HepG2 (cell line): ENCODE results near the gene TREM1. TPM values are rescaled to one million over a fixed set of nuclear protein-coding genes. Genes with fewer than 3 reads are reported as not detected.

Experiments
- ATAC-seq: fragments of 200-7000 bp; cut with Tn5 transposase; 3 replicates; pipeline ENCODE4 v1.9.1; 2020; ENCODE audit warnings: mild to moderate bottlenecking, moderate library complexity
- BruUV-seq: library from RNA; stranded (reverse); fragments of 400-500 nt; replicated peaks from 2 replicates; lab custom pipeline; 2021; lab: Mats Ljungman, UMichigan
- CTCF ChIA-PET: fragments of 300-600 bp; formaldehyde crosslinking; extraction: SDS; loops from one replicate; lab custom pipeline; 2021; ENCODE audit warnings: low total read pairs, inconsistent platforms, low intra/inter-chr PET ratio; lab: Yijun Ruan, JAX
- POLR2A ChIA-PET: fragments of 350-600 bp; sonication (Branson Sonifier 250); formaldehyde crosslinking; loops from one replicate; lab custom pipeline; 2020; ENCODE audit warnings: antibody characterized with exemption, inconsistent platforms; lab: Yijun Ruan, JAX
- DNase-seq: peaks from one replicate; pipeline ENCODE4 v3.0.0-alpha.2; 2015; ENCODE audit warnings: low spot score
- FAIRE-seq: peaks from 3 replicates; lab custom pipeline; 2011; peaks lifted over from hg19 to GRCh38; lab: Jason Lieb, UNC
- H2AFZ ChIP-seq: one replicate; pipeline ENCODE4 v1.6.1; 2011; ENCODE audit warnings: low read length, inconsistent platforms
- H3K27ac ChIP-seq: fragments of 300-600 bp; 3 replicates; pipeline ENCODE4 v1.8.0; 2011; ENCODE audit warnings: mixed run types, mild to moderate bottlenecking, mixed read lengths, low read length, inconsistent platforms; ENCODE audit not compliant: insufficient read depth; ENCODE audit errors: extremely low read length
- H3K27me3 ChIP-seq, 2 experiments: fragments of 200-600 bp in 1 of 2; 2 replicates in 1 of 2; 3 replicates in 1 of 2; pipeline versions ENCODE4 v1.6.0 to v1.8.0; 2011; ENCODE audit warnings: low read length in 2 of 2, mild to moderate bottlenecking in 2 of 2, moderate library complexity in 2 of 2, inconsistent platforms in 1 of 2; ENCODE audit not compliant: insufficient read depth in 2 of 2, control insufficient read depth in 1 of 2
- H3K36me3 ChIP-seq, 2 experiments: fragments of 200-600 bp in 1 of 2; replicated peaks in 1 of 2; 2 replicates in 1 of 2; 3 replicates in 1 of 2; pipeline versions ENCODE4 v1.5.1 to v1.8.0; 2011; ENCODE audit warnings: low read length in 2 of 2, inconsistent platforms in 1 of 2; ENCODE audit not compliant: insufficient read depth in 2 of 2, control insufficient read depth in 1 of 2
- H3K4me1 ChIP-seq: 2 replicates; pipeline ENCODE4 v1.5.1; 2012; ENCODE audit warnings: low read length, inconsistent platforms; ENCODE audit not compliant: insufficient read depth
- H3K4me2 ChIP-seq: 2 replicates; pipeline ENCODE4 v1.6.0; 2011; ENCODE audit warnings: low read depth, low read length, inconsistent platforms
- H3K4me3 ChIP-seq, 3 experiments: fragments of 200-600 bp in 1 of 3; sonication (generic), shearing (Covaris generic) in 1 of 3; replicated peaks in 1 of 3; 2 replicates each; pipeline ENCODE4 v1.5.1; 2011 to 2016; ENCODE audit warnings: low read length in 3 of 3, inconsistent platforms in 2 of 3, low read depth in 2 of 3, mild to moderate bottlenecking in 2 of 3, control low read depth in 1 of 3, mixed read lengths in 1 of 3; ENCODE audit not compliant: insufficient read depth in 1 of 3
- H3K79me2 ChIP-seq: one replicate; pipeline ENCODE4 v1.6.1; 2011; ENCODE audit warnings: low read length, inconsistent platforms; ENCODE audit not compliant: insufficient read depth
- H3K9ac ChIP-seq: 2 replicates; pipeline ENCODE4 v1.6.0; 2011; ENCODE audit warnings: mild to moderate bottlenecking, low read depth, low read length, inconsistent platforms; ENCODE audit not compliant: insufficient read depth
- H3K9me3 ChIP-seq: 2 replicates; pipeline ENCODE4 v1.5.1; 2012; ENCODE audit warnings: mild to moderate bottlenecking, low read length
- H4K20me1 ChIP-seq: 2 replicates; pipeline ENCODE4 v1.6.0; 2011; ENCODE audit warnings: inconsistent platforms, mild to moderate bottlenecking, low read length, moderate library complexity; ENCODE audit not compliant: insufficient read depth
- GMEB1 ChIP-seq: sonication (generic); formaldehyde crosslinking; IDR thresholded peaks from 2 replicates; pipeline ENCODE4 v1.5.1; 2020; ENCODE audit warnings: missing genetic modification reagents, mild to moderate bottlenecking, borderline replicate concordance
- HNF1A ChIP-seq, 2 experiments: sonication (generic) in 1 of 2; formaldehyde crosslinking in 1 of 2; IDR thresholded peaks; 2 replicates each; pipeline versions ENCODE4 v1.4.0 to v1.6.1; 2016 to 2020; ENCODE audit warnings: borderline replicate concordance in 1 of 2, low read depth in 1 of 2, mild to moderate bottlenecking in 1 of 2, missing genetic modification reagents in 1 of 2
- HNF1B ChIP-seq: sonication (generic); formaldehyde crosslinking; IDR thresholded peaks from 2 replicates; pipeline ENCODE4 v1.5.1; 2020; ENCODE audit warnings: mild to moderate bottlenecking, moderate library complexity, missing genetic modification reagents
- MEIS1 ChIP-seq: sonication (generic); formaldehyde crosslinking; IDR thresholded peaks from 2 replicates; pipeline ENCODE4 v1.9.0; 2021; ENCODE audit warnings: mild to moderate bottlenecking, missing genetic modification reagents, moderate library complexity, borderline replicate concordance
- NBN ChIP-seq: fragments of 450-650 bp; conservative IDR thresholded peaks from 2 replicates; pipeline ENCODE4 v1.6.1; 2017
- RFX5 ChIP-seq: IDR thresholded peaks from 2 replicates; pipeline ENCODE4 v1.6.1; 2011; ENCODE audit warnings: low read depth, low read length, improper control_type of control experiment
- SIN3A ChIP-seq: IDR thresholded peaks from 2 replicates; pipeline ENCODE4 v1.6.1; 2011; ENCODE audit warnings: low read depth, mild to moderate bottlenecking, control low read depth, low read length, borderline replicate concordance
- ZC3H4 ChIP-seq: sonication (generic); formaldehyde crosslinking; IDR thresholded peaks from 2 replicates; pipeline ENCODE4 v1.4.0; 2020; ENCODE audit warnings: missing genetic modification reagents, borderline replicate concordance
- ZNF720 ChIP-seq: sonication (generic); formaldehyde crosslinking; IDR thresholded peaks from 2 replicates; pipeline ENCODE4 v1.4.0; 2020; ENCODE audit warnings: missing genetic modification reagents
- WGBS: methylation state at CpG from one replicate; pipeline ENCODE4 v1.1.6; 2017; ENCODE audit warnings: low lambda C conversion rate; 5-methylcytosine and 5-hydroxymethylcytosine counted together
- in situ Hi-C: cut with HindIII; loops from 2 replicates; pipeline ENCODE4 v1.10.0; 2017; ENCODE audit warnings: low pct_unique_long_range_greater_than_20kb; ENCODE audit not compliant: extremely low pct_ligation_motif_present
- intact Hi-C: fragments of 100-400 bp; cut with micrococcal nuclease; formaldehyde crosslinking; loops from one replicate; pipeline ENCODE4 v1.10.0; 2022; ENCODE audit not compliant: unreplicated experiment
- polyA plus RNA-seq, 8 experiments: library from polyadenylated mRNA; depleted of rRNA in 3 of 8; stranded (reverse) in 7 of 8; unstranded in 1 of 8; fragments of >200 nt; fragmentation: Illumina TruSeq in 4 of 8; extraction: Trizol in 4 of 8; gene quantifications; 2 replicates each; pipeline versions ENCODE4 v1.2.1 to v1.2.3, GENCODE V29; 2011 to 2016; ENCODE audit warnings: low read depth in 4 of 8, missing spikeins in 1 of 8, mixed read lengths in 1 of 8; ENCODE audit not compliant: insufficient read depth in 1 of 8
- total RNA-seq, 5 experiments: library from RNA; depleted of rRNA; stranded (reverse); fragments of >200 nt; fragmentation: Illumina TruSeq; extraction: Trizol; gene quantifications; 2 replicates each; pipeline ENCODE4 v1.2.3, GENCODE V29; 2016; ENCODE audit warnings: low read depth in 1 of 5

The TREM1 gene
- total and polyA plus RNA-seq, 2 of the 13 experiments (the other 11 are each of a cell fraction or from before 2014, with no cell fraction given), result 0.49 TPM; not detected in 1

- ChIA-PET POLR2A (no interaction called here), CTCF (no interaction called here)
- H3K27ac ChIP-seq, result no peak overlapping the region
- no peaks in the 10 kb centered on the region for H4K20me1 ChIP-seq
- intact Hi-C loops, result no loop called here
- no peak for ATAC-seq
- no peak for TF ChIP-seq ZC3H4 (CRISPR knock-in tag)
- TF ChIP-seq SIN3A, result no peak
- no peak overlapping the region for H3K9ac ChIP-seq
- H3K4me3 ChIP-seq, result no peak overlapping the region
- BruUV-seq, result no TSS peak
- no peaks in the 10 kb centered on the region for H3K9me3 ChIP-seq
- H3K4me2 ChIP-seq, result no peak overlapping the region
- H3K36me3 ChIP-seq, result no peaks in the 10 kb centered on the region
- FAIRE-seq, result no peak
- 0% methylated on average over 4 of the region's 5 CpGs for WGBS
- no peaks in the 10 kb centered on the region for H3K79me2 ChIP-seq
- H3K4me1 ChIP-seq, result no peaks in the 10 kb centered on the region
- in situ Hi-C loops, result no loop called here
- H3K27me3 ChIP-seq, result peaks cover 2 to 41% of the 10 kb centered on the region in 2 experiments; a peak in 4 of 5 replicates
- no peak for DNase-seq
- H2AFZ ChIP-seq, result no peak overlapping the region
Observed at GRCh38 chr6:41237128-41237527, 49.4 kb downstream of the TREM1 start.

GRCh38 chr6:41236276-41236675 is 50.2 kb downstream of the TREM1 start:
- BruUV-seq, result no TSS peak
- no peak overlapping the region for H3K4me2 ChIP-seq
- H4K20me1 ChIP-seq, result no peaks in the 10 kb centered on the region
- ChIA-PET POLR2A (no interaction called here), CTCF (no interaction called here)
- no peaks in the 10 kb centered on the region for H3K36me3 ChIP-seq
- no peak for ATAC-seq
- H3K4me1 ChIP-seq, result no peaks in the 10 kb centered on the region
- H3K27ac ChIP-seq, result no peak overlapping the region
- no peak overlapping the region for H2AFZ ChIP-seq
- 7% methylated on average over 4 of the region's 4 CpGs for WGBS
- intact Hi-C loops, result no loop called here
- FAIRE-seq, result no peak
- no peak for DNase-seq
- H3K9me3 ChIP-seq, result no peaks in the 10 kb centered on the region
- peaks cover 2 to 35% of the 10 kb centered on the region in 2 experiments; a peak in 4 of 5 replicates for H3K27me3 ChIP-seq
- H3K9ac ChIP-seq, result no peak overlapping the region
- no peak overlapping the region for H3K4me3 ChIP-seq
- no peaks in the 10 kb centered on the region for H3K79me2 ChIP-seq
- in situ Hi-C loops, result no loop called here
- TF ChIP-seq ZNF720 (CRISPR knock-in tag) (no peak), HNF1A (IDR thresholded peaks at IDR 0.05; ENCODE audit: low read depth) (no peak), HNF1A (CRISPR knock-in tag; IDR thresholded peaks at IDR 0.05; ENCODE audit: borderline replicate concordance) (no peak), NBN (no peak), HNF1B (CRISPR knock-in tag) (no peak), MEIS1 (CRISPR knock-in tag) (no peak), GMEB1 (CRISPR knock-in tag) (no peak), RFX5 (no peak)
